ENCODE data around the gene CRB1.

CRB1 gene

DNA sequence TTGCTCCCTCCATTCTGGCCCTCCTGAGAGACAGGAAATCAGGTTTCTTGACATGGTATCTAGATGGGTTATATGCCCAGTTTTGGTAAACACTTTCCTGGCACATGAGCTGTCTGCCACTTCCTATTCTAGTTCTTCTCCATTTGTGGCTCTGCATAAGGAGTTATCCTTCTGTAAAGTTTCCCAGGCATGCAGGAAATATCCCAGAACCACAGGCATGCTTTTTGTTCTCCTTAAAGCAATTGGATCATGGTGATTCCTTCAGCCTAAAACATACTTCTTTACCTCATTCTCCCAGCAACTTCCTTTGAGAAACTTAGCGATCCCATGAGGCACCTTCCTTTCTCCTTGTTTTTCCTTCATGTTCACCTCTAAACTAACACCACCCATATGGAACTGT is 199.8 kb downstream of the CRB1 start:
- TF ChIP-seq, protein P1, sequence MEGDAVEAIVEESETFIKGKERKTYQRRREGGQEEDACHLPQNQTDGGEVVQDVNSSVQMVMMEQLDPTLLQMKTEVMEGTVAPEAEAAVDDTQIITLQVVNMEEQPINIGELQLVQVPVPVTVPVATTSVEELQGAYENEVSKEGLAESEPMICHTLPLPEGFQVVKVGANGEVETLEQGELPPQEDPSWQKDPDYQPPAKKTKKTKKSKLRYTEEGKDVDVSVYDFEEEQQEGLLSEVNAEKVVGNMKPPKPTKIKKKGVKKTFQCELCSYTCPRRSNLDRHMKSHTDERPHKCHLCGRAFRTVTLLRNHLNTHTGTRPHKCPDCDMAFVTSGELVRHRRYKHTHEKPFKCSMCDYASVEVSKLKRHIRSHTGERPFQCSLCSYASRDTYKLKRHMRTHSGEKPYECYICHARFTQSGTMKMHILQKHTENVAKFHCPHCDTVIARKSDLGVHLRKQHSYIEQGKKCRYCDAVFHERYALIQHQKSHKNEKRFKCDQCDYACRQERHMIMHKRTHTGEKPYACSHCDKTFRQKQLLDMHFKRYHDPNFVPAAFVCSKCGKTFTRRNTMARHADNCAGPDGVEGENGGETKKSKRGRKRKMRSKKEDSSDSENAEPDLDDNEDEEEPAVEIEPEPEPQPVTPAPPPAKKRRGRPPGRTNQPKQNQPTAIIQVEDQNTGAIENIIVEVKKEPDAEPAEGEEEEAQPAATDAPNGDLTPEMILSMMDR (IDR thresholded peaks at IDR 0.05): no peak

DNA sequence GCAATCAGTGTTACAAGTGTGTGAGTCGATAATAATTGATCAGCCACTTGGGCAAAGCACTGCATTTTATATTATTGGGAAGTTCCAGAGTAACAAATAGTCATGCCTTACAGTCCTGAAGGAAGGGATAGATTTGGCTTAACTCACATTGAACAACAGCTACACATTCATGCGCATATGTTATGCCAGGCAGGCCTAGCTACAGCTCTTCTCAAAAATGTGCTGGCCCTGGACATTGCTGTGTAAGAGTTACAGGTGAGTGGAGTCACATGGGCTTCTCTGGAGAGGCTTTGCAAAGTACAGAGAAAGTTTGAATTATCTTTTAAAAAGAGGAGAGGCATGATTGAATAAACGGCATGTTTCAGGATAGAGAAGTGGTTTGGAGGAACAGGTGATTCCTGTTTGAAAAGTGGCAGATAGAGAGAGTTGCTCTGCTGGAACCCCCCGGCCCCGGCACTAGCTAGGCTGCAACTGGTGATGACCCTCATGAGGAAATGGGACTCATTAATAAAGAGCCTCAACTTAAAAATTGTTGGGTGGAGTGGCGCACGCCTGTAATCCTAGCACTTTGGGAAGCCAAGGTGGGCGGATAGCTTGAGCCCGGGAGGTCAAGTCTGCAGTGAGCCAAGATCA is 200.6 kb downstream of the CRB1 start:
- TF ChIP-seq, protein P1 (IDR thresholded peaks at IDR 0.05): no peak

DNA sequence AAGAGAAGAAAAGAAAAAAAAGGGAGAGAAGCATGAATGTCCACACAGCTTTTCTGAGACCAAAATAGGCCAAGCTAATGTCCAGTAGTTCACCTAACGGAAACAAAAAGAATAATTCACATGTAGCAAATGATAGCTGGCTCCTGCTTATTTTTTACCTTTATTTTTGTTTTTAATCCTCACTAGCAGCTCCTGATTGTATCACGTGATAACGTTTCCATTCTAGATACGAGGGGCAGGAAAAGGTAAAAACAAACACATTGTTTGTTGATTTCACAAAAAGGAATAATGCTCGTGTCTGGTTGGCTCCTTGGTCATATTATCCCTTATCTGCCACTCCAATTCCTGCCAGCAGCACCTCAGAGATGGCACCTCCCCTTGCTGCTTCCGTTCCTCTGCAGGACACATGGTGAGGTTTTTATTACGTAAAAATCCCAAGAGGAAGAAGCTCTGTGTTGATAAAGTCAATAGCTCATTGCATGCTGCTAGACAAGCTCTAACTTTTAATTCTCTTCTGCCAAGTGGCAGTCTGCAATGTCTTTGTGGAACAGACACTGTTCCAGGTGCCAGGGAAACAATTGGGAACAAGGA is 201.7 kb downstream of the CRB1 start:
- TF ChIP-seq, protein P1 (IDR thresholded peaks at IDR 0.05): no peak

DNA sequence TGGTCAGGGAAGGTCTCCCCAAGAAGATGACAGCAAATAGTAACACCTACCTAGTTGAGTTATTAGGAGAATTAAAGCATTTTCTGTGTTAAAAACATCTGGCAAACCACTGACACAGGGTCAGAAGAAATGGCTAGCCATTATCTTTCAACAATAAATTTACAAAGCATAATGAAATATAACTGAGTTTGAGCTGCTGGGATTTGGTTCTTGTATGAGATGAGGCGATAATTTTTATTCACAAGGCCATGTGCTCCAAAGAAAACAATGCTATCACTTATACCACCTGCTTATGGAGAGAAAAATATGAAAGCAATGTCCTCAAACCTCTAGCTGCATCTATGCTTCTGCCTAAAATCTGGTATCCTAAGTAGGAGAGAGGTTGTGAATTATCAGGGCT is 202.3 kb downstream of the CRB1 start:
- TF ChIP-seq, protein P1 (IDR thresholded peaks at IDR 0.05): no peak

DNA sequence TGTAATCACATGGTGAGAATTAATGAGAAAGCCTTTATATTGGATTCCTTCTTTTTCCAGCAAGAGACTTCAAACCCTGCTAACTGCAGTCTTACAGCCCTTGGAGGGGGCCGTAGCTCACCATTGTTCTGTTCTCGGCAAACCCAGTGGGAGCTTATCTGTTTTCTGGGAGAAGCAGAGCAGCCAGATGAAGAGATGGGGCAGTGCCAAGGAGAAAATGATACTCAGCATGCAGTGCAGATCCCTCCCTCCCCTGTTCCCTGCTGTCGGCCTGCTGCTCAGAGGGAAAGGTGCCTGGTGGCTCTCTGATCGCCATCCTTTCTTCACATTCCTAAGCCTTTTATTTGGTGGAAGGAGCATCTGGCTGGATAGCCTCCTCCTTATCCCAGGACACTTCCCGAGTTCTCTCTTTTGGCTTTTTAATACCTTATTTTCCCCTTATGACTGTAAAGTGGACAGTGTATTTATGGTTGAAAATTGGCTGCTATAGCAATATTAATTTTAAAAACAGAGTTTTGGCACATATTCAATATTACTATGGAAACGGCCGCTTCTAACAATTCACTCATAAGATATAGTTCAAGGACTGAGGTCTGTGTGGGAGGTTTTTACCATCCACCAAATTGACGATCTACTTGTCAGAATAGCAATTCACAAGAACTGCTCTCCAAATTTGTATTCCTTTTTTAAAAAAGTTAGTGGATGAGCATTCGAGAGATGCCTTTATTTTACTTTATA is 203.4 kb downstream of the CRB1 start:
- TF ChIP-seq, protein P1 (IDR thresholded peaks at IDR 0.05): no peak

DNA sequence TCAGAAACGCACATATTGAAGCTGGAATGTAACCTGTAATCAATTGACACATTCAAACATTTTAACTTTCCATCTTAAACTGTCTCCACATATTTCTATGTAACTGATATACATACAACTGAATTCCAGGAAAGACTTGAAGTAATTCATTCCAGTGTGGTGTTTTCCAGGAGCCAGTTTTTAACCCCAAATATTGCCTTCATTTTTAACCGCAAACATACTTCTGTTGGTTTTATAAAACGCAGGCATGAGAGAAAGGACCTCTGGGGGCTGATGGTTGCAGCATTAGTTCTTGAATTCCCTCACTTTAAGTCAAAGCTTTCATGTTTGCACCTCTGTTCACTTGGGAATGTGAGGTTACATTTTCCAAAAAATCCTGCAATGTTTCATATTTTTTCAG is 204.1 kb downstream of the CRB1 start:
- TF ChIP-seq, protein P1 (IDR thresholded peaks at IDR 0.05): no peak

DNA sequence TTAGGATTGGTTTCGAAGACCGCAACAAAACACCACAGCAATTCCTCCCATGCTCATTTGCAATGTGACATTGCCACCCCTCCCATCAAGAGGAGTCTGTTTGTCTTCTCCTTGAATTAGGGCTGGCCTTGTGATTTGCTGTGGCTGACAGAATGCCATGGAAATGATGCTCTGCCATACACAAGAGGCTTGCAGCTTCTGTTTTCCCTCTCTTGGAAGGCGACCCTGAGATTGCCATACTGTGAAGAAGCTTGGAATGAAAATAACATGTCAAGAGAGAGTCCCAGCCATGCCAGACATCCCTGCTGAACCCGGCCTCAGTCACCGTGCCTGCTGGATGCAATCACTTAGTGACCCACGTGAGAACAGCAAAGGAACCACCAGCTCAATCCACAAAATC is 212.4 kb downstream of the CRB1 start:
- TF ChIP-seq, protein P1 (IDR thresholded peaks at IDR 0.05): no peak

Data from LNCAP (cell line).